Muscle of leg (tissue), 11 donors: ENCODE data around the gene RHOT1. TPM values are rescaled to one million over a fixed set of nuclear protein-coding genes. Genes with fewer than 3 reads are reported as not detected.
"Not testable (repeated sequence)": the region's sequence is repeated elsewhere in the genome, so short reads cannot be mapped to it uniquely, and the experiment has no call there.

ENCODE experiments used
- DNase-seq: peaks from one replicate; pipeline ENCODE4 v3.0.0; 2013
- H3K27ac ChIP-seq: one replicate; pipeline ENCODE4 v1.5.1; 2013; ENCODE audit warnings: mild to moderate bottlenecking, low read length, control low read depth
- H3K27me3 ChIP-seq: one replicate; pipeline ENCODE4 v1.6.1; 2013; ENCODE audit warnings: low read length; ENCODE audit not compliant: control insufficient read depth, insufficient read depth
- H3K36me3 ChIP-seq: one replicate; pipeline ENCODE4 v1.6.1; 2013; ENCODE audit warnings: low read length; ENCODE audit not compliant: control insufficient read depth, insufficient read depth
- H3K4me1 ChIP-seq: one replicate; pipeline ENCODE4 v1.6.1; 2013; ENCODE audit warnings: low read length; ENCODE audit not compliant: control insufficient read depth, insufficient read depth
- H3K4me3 ChIP-seq: one replicate; pipeline ENCODE4 v1.5.1; 2013; ENCODE audit warnings: low read length, control low read depth
- H3K9me3 ChIP-seq: replicated peaks from 2 replicates; pipeline ENCODE4 v1.6.1; 2013; ENCODE audit warnings: low read depth, low read length; ENCODE audit not compliant: control insufficient read depth
- WGBS: methylation state at CpG from one replicate; pipeline ENCODE4 v1.1.5; 2013; ENCODE audit warnings: missing lambda C conversion rate; ENCODE audit not compliant: insufficient coverage; 5-methylcytosine and 5-hydroxymethylcytosine counted together
- polyA plus RNA-seq, 8 donors: library from polyadenylated mRNA; unstranded; fragments of 120-200 nt; gene quantifications; one replicate each; pipeline versions ENCODE4 v1.2.1 to v1.2.3, GENCODE V29; 2013; ENCODE audit warnings: inconsistent platforms in 1 of 8, low replicate concordance in 1 of 8; ENCODE audit not compliant: insufficient read length in 8 of 8, insufficient read depth in 1 of 8
- total RNA-seq: library from RNA; stranded (reverse); fragments of 120-200 nt; gene quantifications from one replicate; pipeline ENCODE4 v1.2.4, GENCODE V29; 2013

RHOT1 gene
- total and polyA plus RNA-seq, 9 donors, result 30.4 to 37.2 (median 31.7) TPM

- H3K36me3 ChIP-seq, H3K27me3 ChIP-seq, H3K4me3 ChIP-seq, H3K4me1 ChIP-seq, H3K9me3 ChIP-seq, DNase-seq: not testable (repeated sequence)
- WGBS, result 0% methylated on average over 1 of the region's 7 CpGs
- H3K27ac ChIP-seq, result peak overlapping the region; percentile 13
Measured at GRCh38 chr17:32106471-32106981, 35.8 kb upstream of the RHOT1 start.

GRCh38 chr17:32107194-32107593 is 35.1 kb upstream of the RHOT1 start:
- H3K27ac ChIP-seq, H3K36me3 ChIP-seq, DNase-seq, H3K27me3 ChIP-seq, H3K4me3 ChIP-seq, H3K9me3 ChIP-seq: not testable (repeated sequence)
- WGBS, result no CpG with 5 or more reads among the region's 1 CpG
- H3K4me1 ChIP-seq, result peaks cover 15% of the 10 kb centered on the region

GRCh38 chr17:32110596-32110995 is 31.7 kb upstream of the RHOT1 start:
- H3K4me1 ChIP-seq, result peaks cover 11% of the 10 kb centered on the region
- WGBS, result 82% methylated on average over 16 of the region's 21 CpGs
- no peak for DNase-seq
- H3K4me3 ChIP-seq, result no peak overlapping the region
- no peak overlapping the region for H3K27ac ChIP-seq
- no peaks in the 10 kb centered on the region for H3K9me3 ChIP-seq
- H3K36me3 ChIP-seq, result no peaks in the 10 kb centered on the region
- H3K27me3 ChIP-seq, result peaks cover 2% of the 10 kb centered on the region

DNA sequence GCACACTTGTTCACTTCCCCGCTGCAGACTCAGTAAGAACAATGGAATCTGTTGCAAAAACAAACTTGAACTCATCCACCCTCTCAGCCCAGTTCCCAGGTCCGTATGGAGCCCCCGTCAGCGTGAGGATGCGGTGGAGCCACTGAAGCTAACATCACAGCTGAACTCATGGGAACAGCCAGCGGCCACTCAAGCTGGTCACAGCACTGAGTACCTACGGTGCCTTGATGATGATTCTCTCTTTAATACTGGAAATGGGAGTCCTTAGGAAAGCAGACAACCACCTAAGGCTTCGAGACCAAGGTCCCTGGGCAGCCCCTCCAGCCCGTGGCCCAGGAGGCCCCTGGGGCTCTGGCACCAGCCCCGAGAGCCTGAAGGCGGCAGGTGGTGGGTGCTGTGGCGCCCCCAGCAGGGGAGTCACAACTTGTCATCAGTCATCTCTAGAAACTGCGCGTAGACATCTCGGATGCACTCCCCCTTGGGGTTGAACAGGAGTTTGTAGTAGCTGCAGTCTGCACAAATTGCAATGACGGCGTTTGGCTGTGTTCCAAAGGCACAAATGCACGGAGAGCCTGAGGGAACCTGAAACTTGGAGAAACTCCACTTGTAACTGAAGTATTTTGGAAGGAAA is 31.0 kb upstream of the RHOT1 start:
- H3K36me3 ChIP-seq, result no peaks in the 10 kb centered on the region
- H3K9me3 ChIP-seq, result no peaks in the 10 kb centered on the region
- no peak overlapping the region for H3K27ac ChIP-seq
- 21% methylated on average over 11 of the region's 18 CpGs for WGBS
- H3K4me1 ChIP-seq, result peaks cover 11% of the 10 kb centered on the region
- peak; percentile 92 for DNase-seq
- peaks cover 2% of the 10 kb centered on the region for H3K27me3 ChIP-seq
- H3K4me3 ChIP-seq, result no peak overlapping the region

DNA sequence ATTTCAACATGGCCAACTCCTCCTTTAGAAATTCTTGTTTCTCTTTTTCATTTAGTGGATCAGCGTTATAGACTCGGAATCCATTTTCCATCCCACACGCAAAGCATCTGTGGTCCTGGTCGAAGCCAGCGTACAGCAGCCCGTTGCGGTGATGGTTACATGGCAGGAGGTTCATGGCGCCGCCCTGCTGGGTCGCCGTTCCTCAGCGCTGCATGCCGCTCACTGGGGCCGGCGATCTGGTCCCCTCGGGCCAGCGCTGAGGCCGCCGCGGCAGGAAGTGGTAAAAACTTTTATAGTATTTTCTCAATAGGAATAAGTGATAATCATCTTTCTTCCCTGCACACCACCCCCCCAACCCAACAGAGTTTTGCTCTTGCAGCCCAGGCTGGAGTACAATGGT is 29.9 kb upstream of the RHOT1 start:
- Histone ChIP-seq H3K27me3 (peaks cover 2% of the 10 kb centered on the region), H3K36me3 (no peaks in the 10 kb centered on the region), H3K27ac (no peak overlapping the region), H3K4me3 (no peak overlapping the region), H3K4me1 (peaks cover 11% of the 10 kb centered on the region), H3K9me3 (no peaks in the 10 kb centered on the region)
- 84% methylated on average over 7 of the region's 20 CpGs for WGBS
- DNase-seq, result no peak

DNA sequence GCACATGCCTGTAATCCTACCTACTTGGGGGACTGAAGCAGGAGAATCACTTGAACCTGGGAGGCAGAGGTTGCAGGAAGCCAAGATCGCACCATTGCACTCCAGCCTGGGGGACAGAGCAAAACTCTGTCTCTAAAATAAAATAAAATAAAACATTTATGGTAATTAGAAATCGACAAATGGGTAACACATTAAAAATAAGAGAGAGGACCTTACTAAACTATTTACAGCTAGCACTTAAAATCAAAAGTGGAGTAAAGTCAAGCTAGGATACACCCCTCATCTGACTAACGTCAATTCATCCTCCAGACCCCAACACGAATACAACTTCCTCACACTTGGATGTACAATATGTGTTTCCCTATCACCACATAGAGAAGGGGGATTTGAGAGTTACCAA is 27.8 kb upstream of the RHOT1 start:
- no CpG with 5 or more reads among the region's 4 CpGs for WGBS
- peaks cover 2% of the 10 kb centered on the region for H3K27me3 ChIP-seq
- H3K27ac ChIP-seq, result no peak overlapping the region
- no peak for DNase-seq
- H3K9me3 ChIP-seq, result no peaks in the 10 kb centered on the region
- no peak overlapping the region for H3K4me3 ChIP-seq
- no peaks in the 10 kb centered on the region for H3K36me3 ChIP-seq
- peaks cover 11% of the 10 kb centered on the region for H3K4me1 ChIP-seq

- H3K4me1 ChIP-seq, result peaks cover 11% of the 10 kb centered on the region
- not testable (repeated sequence) for H3K36me3 ChIP-seq, H3K27me3 ChIP-seq, H3K27ac ChIP-seq, DNase-seq, H3K9me3 ChIP-seq, H3K4me3 ChIP-seq
- WGBS, result 80% methylated on average over 2 of the region's 8 CpGs
Measured at GRCh38 chr17:32115546-32115945, 26.8 kb upstream of the RHOT1 start.

DNA sequence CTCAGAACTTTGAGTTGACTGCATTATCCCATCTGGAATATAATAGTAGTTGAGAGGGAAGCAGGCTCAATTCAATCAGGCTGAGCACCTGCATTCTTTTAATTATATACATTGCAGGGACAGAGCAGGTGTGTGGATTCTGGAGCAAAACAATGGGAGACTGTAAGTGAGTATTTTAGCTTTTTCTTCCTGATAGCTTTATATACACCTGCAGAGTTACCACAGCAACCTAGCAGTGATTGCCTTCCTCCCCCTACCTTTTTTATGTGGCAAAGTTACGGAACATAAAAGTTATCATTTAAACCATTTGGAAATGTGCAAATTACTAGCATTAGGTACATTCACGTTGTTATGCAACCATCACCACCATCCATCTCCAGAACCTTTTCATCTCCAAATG is 25.4 kb upstream of the RHOT1 start:
- no peak for DNase-seq
- Histone ChIP-seq H3K27ac (no peak overlapping the region), H3K27me3 (no peaks in the 10 kb centered on the region), H3K9me3 (no peaks in the 10 kb centered on the region), H3K4me1 (peaks cover 2% of the 10 kb centered on the region), H3K4me3 (no peak overlapping the region), H3K36me3 (no peaks in the 10 kb centered on the region)
- WGBS, result 79% methylated on average over 2 of the region's 2 CpGs

DNA sequence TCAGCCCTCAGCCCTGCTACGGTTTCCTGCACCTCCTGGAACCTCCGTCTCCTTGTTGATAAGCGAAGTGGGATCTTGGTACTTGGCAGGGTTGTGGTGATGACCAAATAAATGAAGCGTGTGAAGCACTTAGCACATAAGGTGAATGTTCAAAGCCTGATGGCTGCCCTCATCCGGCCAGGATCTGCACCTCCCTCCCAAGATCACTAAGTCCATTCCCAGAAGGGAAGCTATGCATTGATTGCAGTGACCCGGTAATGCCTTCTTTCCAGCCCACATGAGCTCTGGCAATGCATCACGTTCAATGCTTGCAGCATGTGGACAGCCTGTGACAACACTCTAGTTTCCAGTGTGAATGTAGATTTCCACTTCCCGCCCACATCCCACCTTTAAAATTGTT is 24.9 kb upstream of the RHOT1 start:
- Histone ChIP-seq H3K27me3 (no peaks in the 10 kb centered on the region), H3K36me3 (no peaks in the 10 kb centered on the region), H3K4me3 (no peak overlapping the region), H3K27ac (no peak overlapping the region), H3K4me1 (no peaks in the 10 kb centered on the region), H3K9me3 (no peaks in the 10 kb centered on the region)
- DNase-seq, result no peak
- WGBS, result 42% methylated on average over 3 of the region's 8 CpGs

DNA sequence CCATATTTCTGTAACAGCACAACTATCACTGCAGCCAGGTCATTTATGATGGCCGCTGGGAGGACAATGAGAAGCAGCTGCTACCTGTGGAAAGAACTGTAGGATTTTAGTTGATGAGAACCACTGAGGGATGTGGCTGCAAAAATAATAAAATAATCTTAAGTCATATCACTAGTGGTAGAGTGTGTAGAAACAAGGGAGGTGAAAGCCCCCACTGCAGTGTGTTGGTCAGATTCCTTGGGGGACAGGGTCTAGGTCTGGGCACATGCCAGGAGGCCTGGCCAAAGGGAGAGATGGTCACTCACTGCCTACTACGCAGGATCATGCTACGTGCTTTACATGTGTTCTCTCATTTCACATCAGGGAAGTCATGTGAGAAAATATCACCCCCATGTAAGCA is 24.2 kb upstream of the RHOT1 start:
- H3K27me3 ChIP-seq, DNase-seq, H3K4me3 ChIP-seq, H3K9me3 ChIP-seq, H3K4me1 ChIP-seq, H3K27ac ChIP-seq, H3K36me3 ChIP-seq: not testable (repeated sequence)
- no CpG with 5 or more reads among the region's 3 CpGs for WGBS

DNA sequence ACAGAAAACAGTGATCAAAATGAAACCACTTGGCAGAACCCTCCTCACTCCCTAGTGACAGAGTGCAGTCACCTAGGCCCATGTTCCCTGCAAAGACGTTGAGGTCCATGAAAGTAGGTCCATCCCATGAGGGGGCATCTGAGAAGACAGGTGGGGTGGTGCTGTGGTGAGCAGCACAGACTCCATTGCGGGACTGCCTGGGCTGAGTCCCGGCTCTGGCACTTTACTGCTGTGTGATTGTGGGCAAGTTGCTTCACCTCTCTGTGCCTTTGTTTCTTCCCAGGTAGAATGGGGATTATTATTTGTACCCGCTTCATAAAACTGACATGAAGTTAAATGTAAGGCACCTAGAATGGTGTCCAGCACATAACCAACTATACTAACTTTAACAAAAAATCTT is 23.5 kb upstream of the RHOT1 start:
- DNase-seq, result no peak
- Histone ChIP-seq H3K9me3 (no peaks in the 10 kb centered on the region), H3K27me3 (no peaks in the 10 kb centered on the region), H3K36me3 (no peaks in the 10 kb centered on the region), H3K4me3 (no peak overlapping the region), H3K27ac (no peak overlapping the region), H3K4me1 (no peaks in the 10 kb centered on the region)
- 88% methylated on average over 1 of the region's 4 CpGs for WGBS
